Ishikawa (cell line): ENCODE data around the gene SF3B5.

ENCODE experiments used
- CEBPB ChIP-seq: IDR thresholded peaks from 2 replicates; pipeline ENCODE4 v1.6.1; 2012
- CREB1 ChIP-seq: IDR thresholded peaks from 2 replicates; pipeline ENCODE4 v1.6.1; 2012; ENCODE audit warnings: low read depth
- EGR1 ChIP-seq: IDR thresholded peaks from 2 replicates; pipeline ENCODE4 v1.6.1; 2012
- EP300 ChIP-seq: IDR thresholded peaks from 2 replicates; pipeline ENCODE4 v1.6.1; 2012; ENCODE audit warnings: borderline replicate concordance
- FOXM1 ChIP-seq: IDR thresholded peaks from 2 replicates; pipeline ENCODE4 v1.6.1; 2012; ENCODE audit warnings: low read depth, borderline replicate concordance
- MAX ChIP-seq: IDR thresholded peaks from 2 replicates; pipeline ENCODE4 v1.6.1; 2012
- NFIC ChIP-seq: IDR thresholded peaks from 2 replicates; pipeline ENCODE4 v1.6.1; 2012
- RAD21 ChIP-seq: IDR thresholded peaks from 2 replicates; pipeline ENCODE4 v1.6.1; 2012; ENCODE audit warnings: low read depth
- REST ChIP-seq: IDR thresholded peaks from 2 replicates; pipeline ENCODE4 v1.6.1; 2012; ENCODE audit warnings: low read depth, mild to moderate bottlenecking
- TAF1 ChIP-seq: IDR thresholded peaks from 2 replicates; pipeline ENCODE4 v1.6.1; 2012; ENCODE audit warnings: low read depth, mild to moderate bottlenecking
- TCF12 ChIP-seq: IDR thresholded peaks from 2 replicates; pipeline ENCODE4 v1.6.1; 2012; ENCODE audit warnings: low read depth
- TEAD4 ChIP-seq: IDR thresholded peaks from 2 replicates; pipeline ENCODE4 v1.6.1; 2012
- USF1 ChIP-seq: IDR thresholded peaks from 2 replicates; pipeline ENCODE4 v1.6.1; 2012
- YY1 ChIP-seq: IDR thresholded peaks from 2 replicates; pipeline ENCODE4 v1.6.1; 2012; ENCODE audit warnings: low read depth
- ZBTB7A ChIP-seq: IDR thresholded peaks from 2 replicates; pipeline ENCODE4 v1.6.1; 2012; ENCODE audit warnings: low read depth

SF3B5 gene

GRCh38 chr6:144133225-144133821, 38.0 kb upstream of the SF3B5 start:
- TF ChIP-seq ZBTB7A (no peak), REST (no peak), YY1 (no peak), CREB1 (no peak), TCF12 (no peak), FOXM1 (no peak), USF1 (no peak), EGR1 (no peak), TEAD4 (no peak), CEBPB (no peak), MAX (no peak), EP300 (no peak), NFIC (no peak), TAF1 (no peak), RAD21 (no peak)

GRCh38 chr6:144131248-144131709, 35.9 kb upstream of the SF3B5 start:
- peak; percentile 17; the same call in 1 of the 2 replicates for TF ChIP-seq TEAD4
- TF ChIP-seq EGR1 = no peak

- TF ChIP-seq MAX = no peak
These were observed 34.1 kb upstream of the SF3B5 start for GRCh38 chr6:144129469-144129868.

- TF ChIP-seq TEAD4 (no peak), USF1 (no peak), REST (no peak), YY1 (no peak), EGR1 (no peak)
These were observed 31.7 kb upstream of the SF3B5 start for GRCh38 chr6:144127097-144127496.

- no peak for TF ChIP-seq REST
- TF ChIP-seq FOXM1 = no peak
- no peak for TF ChIP-seq MAX
- no peak for TF ChIP-seq TEAD4
- TF ChIP-seq CREB1 = no peak
- TF ChIP-seq TCF12 = no peak
- TF ChIP-seq TAF1 = no peak
- TF ChIP-seq NFIC = no peak
These were observed 28.5 kb upstream of the SF3B5 start for GRCh38 chr6:144123836-144124235.
